ENCODE measurements around the gene DEXI. TPM values are rescaled to one million over a fixed set of nuclear protein-coding genes. Genes with fewer than 3 reads are reported as not detected.

Gene DEXI
- total and polyA plus RNA-seq, 8 donors, result 16.5 to 97.9 (median 30.6) TPM

DNA sequence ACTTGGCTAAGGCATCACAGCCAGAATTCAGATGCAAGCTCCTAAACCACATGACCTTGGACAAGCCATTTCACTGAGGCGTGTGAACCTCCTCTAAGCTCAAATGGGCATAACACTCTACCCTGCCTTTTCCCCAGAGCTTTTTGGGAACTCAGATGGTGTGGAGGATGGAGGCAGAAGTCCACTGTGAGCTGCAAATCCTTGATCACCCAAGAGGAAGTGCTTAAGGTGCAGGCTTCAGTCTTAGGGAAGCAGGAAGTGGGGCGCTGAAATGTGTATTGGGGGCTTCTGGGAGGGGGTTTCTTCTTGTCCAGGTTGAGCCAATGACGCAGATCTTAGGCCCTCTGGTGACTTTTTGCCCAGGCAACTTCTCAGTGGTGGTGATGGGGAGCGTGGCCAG is 52.4 kb downstream of the DEXI start:
- H3K27me3 ChIP-seq, result peaks cover 0 to 7% (median 0%) of the 10 kb centered on the region in 3 donors
- no peak overlapping the region for H3K4me3 ChIP-seq
- 78 to 99% (median 90%) methylated on average over 4 of the region's 4 CpGs for WGBS, 5 donors
- no peak for DNase-seq
- H3K36me3 ChIP-seq, result peaks cover 0 to 59% (median 0%) of the 10 kb centered on the region in 4 donors
- H3K4me1 ChIP-seq, result peaks cover 0 to 16% (median 0%) of the 10 kb centered on the region in 4 donors
- no peak overlapping the region for H3K27ac ChIP-seq
- H3K9me3 ChIP-seq, result no peaks in the 10 kb centered on the region
- intact Hi-C loops (cut with DNase I; ENCODE audit: low total_unique reads), result no loop called here
- TF ChIP-seq POLR2A (IDR thresholded peaks at IDR 0.05) (no peak), EP300 (IDR thresholded peaks at IDR 0.05) (no peak), POLR2AphosphoS5 (IDR thresholded peaks at IDR 0.05) (no peak)
- TF ChIP-seq, protein P1, sequence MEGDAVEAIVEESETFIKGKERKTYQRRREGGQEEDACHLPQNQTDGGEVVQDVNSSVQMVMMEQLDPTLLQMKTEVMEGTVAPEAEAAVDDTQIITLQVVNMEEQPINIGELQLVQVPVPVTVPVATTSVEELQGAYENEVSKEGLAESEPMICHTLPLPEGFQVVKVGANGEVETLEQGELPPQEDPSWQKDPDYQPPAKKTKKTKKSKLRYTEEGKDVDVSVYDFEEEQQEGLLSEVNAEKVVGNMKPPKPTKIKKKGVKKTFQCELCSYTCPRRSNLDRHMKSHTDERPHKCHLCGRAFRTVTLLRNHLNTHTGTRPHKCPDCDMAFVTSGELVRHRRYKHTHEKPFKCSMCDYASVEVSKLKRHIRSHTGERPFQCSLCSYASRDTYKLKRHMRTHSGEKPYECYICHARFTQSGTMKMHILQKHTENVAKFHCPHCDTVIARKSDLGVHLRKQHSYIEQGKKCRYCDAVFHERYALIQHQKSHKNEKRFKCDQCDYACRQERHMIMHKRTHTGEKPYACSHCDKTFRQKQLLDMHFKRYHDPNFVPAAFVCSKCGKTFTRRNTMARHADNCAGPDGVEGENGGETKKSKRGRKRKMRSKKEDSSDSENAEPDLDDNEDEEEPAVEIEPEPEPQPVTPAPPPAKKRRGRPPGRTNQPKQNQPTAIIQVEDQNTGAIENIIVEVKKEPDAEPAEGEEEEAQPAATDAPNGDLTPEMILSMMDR (IDR thresholded peaks at IDR 0.05), result no peak

DNA sequence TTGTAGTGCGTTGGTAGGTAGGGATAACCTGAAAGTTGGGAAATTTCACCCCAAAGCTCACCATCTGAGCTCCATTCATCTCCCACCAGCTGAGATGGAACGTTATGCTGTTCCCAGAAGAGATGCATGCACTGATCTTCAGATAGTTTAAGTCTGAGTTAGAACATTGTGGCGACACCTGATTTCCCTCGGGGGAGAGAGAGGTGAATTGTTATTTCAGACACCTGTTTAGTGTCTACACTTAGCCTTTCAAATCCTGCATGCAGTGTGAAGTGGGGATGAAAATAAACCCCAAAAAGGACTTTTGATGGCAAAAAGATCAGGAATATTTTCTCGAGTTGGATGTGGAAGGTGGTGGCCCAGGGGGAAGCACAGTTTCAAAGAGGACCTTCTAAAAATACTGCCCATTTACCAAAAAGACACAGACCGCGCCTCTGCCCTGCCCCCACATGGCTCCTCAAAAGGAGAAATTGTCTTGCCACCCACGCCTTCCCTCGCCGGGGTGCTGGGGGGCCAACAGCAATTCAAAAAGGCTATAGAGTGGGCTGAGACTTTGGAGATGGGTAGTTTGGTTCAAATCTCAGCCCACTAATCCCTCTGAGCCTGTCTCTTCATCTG is 53.8 kb downstream of the DEXI start:
- Histone ChIP-seq H3K4me1 (peaks cover 0 to 19% (median 6%) of the 10 kb centered on the region in 4 donors), H3K27ac (no peak overlapping the region), H3K4me3 (no peak overlapping the region), H3K9me3 (no peaks in the 10 kb centered on the region), H3K27me3 (peaks cover 0 to 6% (median 0%) of the 10 kb centered on the region in 3 donors), H3K36me3 (peaks cover 0 to 68% (median 0%) of the 10 kb centered on the region in 4 donors)
- TF ChIP-seq EP300 (IDR thresholded peaks at IDR 0.05), result no peak
- TF ChIP-seq, protein P1 (IDR thresholded peaks at IDR 0.05), result no peak
- no peak for TF ChIP-seq POLR2AphosphoS5 (IDR thresholded peaks at IDR 0.05)
- 70 to 80% (median 71%) methylated on average over 10 of the region's 10 CpGs for WGBS, 5 donors
- DNase-seq, result no peak
- intact Hi-C loops (cut with DNase I; ENCODE audit: low total_unique reads), result no loop called here

DNA sequence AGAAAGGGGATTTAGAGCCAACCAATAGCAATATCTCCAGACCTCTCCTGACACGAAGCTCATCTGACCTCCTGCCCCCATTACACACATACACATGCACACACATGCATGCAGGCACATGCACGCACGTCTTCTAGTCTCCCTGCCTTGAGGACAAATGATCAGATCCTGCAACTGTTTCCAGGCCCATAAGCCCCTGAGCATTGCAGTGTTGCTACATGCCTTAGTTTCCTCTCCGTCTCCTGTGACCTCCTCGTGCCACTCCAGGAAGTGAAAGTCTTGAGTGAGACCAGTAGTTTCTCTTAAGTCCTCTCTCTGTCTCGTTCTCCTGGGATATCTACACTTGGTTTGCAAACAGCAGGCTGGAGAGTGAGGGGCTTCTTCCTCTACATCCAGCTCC is 57.0 kb downstream of the DEXI start:
- H3K36me3 ChIP-seq, result peaks cover 0 to 59% (median 0%) of the 10 kb centered on the region in 4 donors
- peaks cover 3 to 29% (median 18%) of the 10 kb centered on the region in 4 donors for H3K4me1 ChIP-seq
- DNase-seq, result no peak
- intact Hi-C loops (cut with DNase I; ENCODE audit: low total_unique reads), result no loop called here
- WGBS, 5 donors, result 48 to 79% (median 61%) methylated on average over 6 of the region's 6 CpGs
- no peaks in the 10 kb centered on the region for H3K9me3 ChIP-seq
- H3K27me3 ChIP-seq, result peaks cover 0 to 1% (median 0%) of the 10 kb centered on the region in 3 donors
- no peak for TF ChIP-seq POLR2AphosphoS5 (IDR thresholded peaks at IDR 0.05)
- TF ChIP-seq EP300 (IDR thresholded peaks at IDR 0.05), result no peak
- TF ChIP-seq, protein P1 (IDR thresholded peaks at IDR 0.05), result no peak
- no peak for TF ChIP-seq POLR2A (IDR thresholded peaks at IDR 0.05)
- no peak overlapping the region for H3K4me3 ChIP-seq
- H3K27ac ChIP-seq, result no peak overlapping the region

DNA sequence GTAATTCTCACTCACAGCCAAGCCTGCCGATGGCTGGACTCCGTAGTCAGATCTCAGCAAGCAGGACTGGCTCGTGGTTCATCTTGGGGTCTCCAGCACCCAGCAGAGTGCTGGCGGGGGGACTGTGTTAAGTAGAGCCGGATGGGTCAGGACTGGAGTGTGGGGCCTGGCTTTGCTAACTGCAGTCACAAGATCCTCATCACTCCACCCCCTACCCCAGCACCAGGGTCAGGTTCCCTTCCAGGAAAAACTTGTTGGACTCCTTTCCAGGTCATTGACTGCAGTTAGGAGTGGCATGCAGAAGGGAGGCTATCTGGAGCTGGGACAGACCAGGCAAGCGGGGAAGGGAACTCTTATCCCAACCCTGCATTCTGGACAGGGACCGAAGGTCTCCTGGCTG is 59.3 kb downstream of the DEXI start:
- Histone ChIP-seq H3K27me3 (peaks cover 0 to 23% (median 0%) of the 10 kb centered on the region in 3 donors), H3K4me1 (peaks cover 16 to 51% (median 33%) of the 10 kb centered on the region in 4 donors), H3K9me3 (no peaks in the 10 kb centered on the region), H3K4me3 (peak overlapping the region in 1 of 4 donors; percentile 76), H3K27ac (peak overlapping the region in 2 of 5 donors; percentile 15 to 20), H3K36me3 (peaks cover 0 to 51% (median 0%) of the 10 kb centered on the region in 4 donors)
- DNase-seq, result peak; percentile 48 to 68
- intact Hi-C loops (cut with DNase I; ENCODE audit: low total_unique reads), result no loop called here
- TF ChIP-seq, protein P1 (IDR thresholded peaks at IDR 0.05), result no peak
- peak in 1 of 3 donors; percentile 11 for TF ChIP-seq POLR2AphosphoS5 (IDR thresholded peaks at IDR 0.05)
- no peak for TF ChIP-seq POLR2A (IDR thresholded peaks at IDR 0.05)
- TF ChIP-seq EP300 (IDR thresholded peaks at IDR 0.05), result no peak
- 35 to 64% (median 59%) methylated on average over 5 to 7 of the region's 7 CpGs for WGBS, 5 donors
